HepG2 (cell line): ENCODE measurements around the gene TMC2. TPM values are rescaled to one million over a fixed set of nuclear protein-coding genes. Genes with fewer than 3 reads are reported as not detected.

ENCODE experiments used
- FOXO1 ChIP-seq: sonication (generic); formaldehyde crosslinking; IDR thresholded peaks from 2 replicates; pipeline ENCODE4 v1.4.0; 2020; ENCODE audit warnings: missing genetic modification reagents
- HMG20B ChIP-seq: conservative IDR thresholded peaks from 2 replicates; pipeline ENCODE4 v1.6.1; 2016; ENCODE audit warnings: missing genetic modification reagents, missing compliant biosample characterization
- MTA3 ChIP-seq: sonication (generic); formaldehyde crosslinking; IDR thresholded peaks from 2 replicates; pipeline ENCODE4 v1.4.0; 2020; ENCODE audit warnings: missing genetic modification reagents
- MYNN ChIP-seq: sonication (generic); formaldehyde crosslinking; IDR thresholded peaks from 2 replicates; pipeline ENCODE4 v1.4.0; 2020; ENCODE audit warnings: mild to moderate bottlenecking, low read depth, missing genetic modification reagents
- PRPF4 ChIP-seq: fragments of 200-400 bp; formaldehyde crosslinking; IDR thresholded peaks from 2 replicates; pipeline ENCODE4 v1.6.1; 2016; ENCODE audit warnings: low read length, low read depth; ENCODE audit not compliant: poor library complexity, severe bottlenecking
- ZBTB40 ChIP-seq, 2 experiments: fragments of 450-650 bp in 1 of 2; sonication (generic) in 1 of 2; formaldehyde crosslinking in 1 of 2; IDR thresholded peaks; 2 replicates each; pipeline versions ENCODE4 v1.6.1 to v1.8.0; 2016 to 2022; ENCODE audit warnings: antibody characterized with exemption in 1 of 2, mild to moderate bottlenecking in 1 of 2, missing genetic modification reagents in 1 of 2
- ZNF124 ChIP-seq: sonication (generic); formaldehyde crosslinking; IDR thresholded peaks from 2 replicates; pipeline ENCODE4 v1.4.0; 2020; ENCODE audit warnings: missing genetic modification reagents
- ZNF431 ChIP-seq: sonication (generic); formaldehyde crosslinking; IDR thresholded peaks from 2 replicates; pipeline ENCODE4 v1.9.0; 2022; ENCODE audit warnings: missing genetic modification reagents, low read depth, mild to moderate bottlenecking, borderline replicate concordance
- ZNF556 ChIP-seq: sonication (generic); formaldehyde crosslinking; IDR thresholded peaks from 2 replicates; pipeline ENCODE4 v1.4.0; 2020; ENCODE audit warnings: mild to moderate bottlenecking, missing genetic modification reagents, borderline replicate concordance
- ZNF567 ChIP-seq: sonication (generic); formaldehyde crosslinking; IDR thresholded peaks from 2 replicates; pipeline ENCODE4 v1.8.1; 2023; ENCODE audit warnings: mild to moderate bottlenecking, missing genetic modification reagents, borderline replicate concordance
- ZNF619 ChIP-seq: sonication (generic); formaldehyde crosslinking; IDR thresholded peaks from 2 replicates; pipeline ENCODE4 v1.4.0; 2020; ENCODE audit warnings: mild to moderate bottlenecking, missing genetic modification reagents
- polyA plus RNA-seq, 8 experiments: library from polyadenylated mRNA; depleted of rRNA in 3 of 8; stranded (reverse) in 7 of 8; unstranded in 1 of 8; fragments of >200 nt; fragmentation: Illumina TruSeq in 4 of 8; extraction: Trizol in 4 of 8; gene quantifications; 2 replicates each; pipeline versions ENCODE4 v1.2.1 to v1.2.3, GENCODE V29; 2011 to 2016; ENCODE audit warnings: low read depth in 4 of 8, missing spikeins in 1 of 8, mixed read lengths in 1 of 8; ENCODE audit not compliant: insufficient read depth in 1 of 8
- total RNA-seq, 5 experiments: library from RNA; depleted of rRNA; stranded (reverse); fragments of >200 nt; fragmentation: Illumina TruSeq; extraction: Trizol; gene quantifications; 2 replicates each; pipeline ENCODE4 v1.2.3, GENCODE V29; 2016; ENCODE audit warnings: low read depth in 1 of 5
- TF ChIP-seq, protein P1 (sequence below): IDR thresholded peaks from 2 replicates; pipeline ENCODE4 v1.6.1; 2016; ENCODE audit warnings: low read depth, missing genetic modification reagents, missing compliant biosample characterization

TMC2 gene
- total and polyA plus RNA-seq, 2 of the 13 experiments (the other 11 are each of a cell fraction or from before 2014, with no cell fraction given), result not detected

DNA sequence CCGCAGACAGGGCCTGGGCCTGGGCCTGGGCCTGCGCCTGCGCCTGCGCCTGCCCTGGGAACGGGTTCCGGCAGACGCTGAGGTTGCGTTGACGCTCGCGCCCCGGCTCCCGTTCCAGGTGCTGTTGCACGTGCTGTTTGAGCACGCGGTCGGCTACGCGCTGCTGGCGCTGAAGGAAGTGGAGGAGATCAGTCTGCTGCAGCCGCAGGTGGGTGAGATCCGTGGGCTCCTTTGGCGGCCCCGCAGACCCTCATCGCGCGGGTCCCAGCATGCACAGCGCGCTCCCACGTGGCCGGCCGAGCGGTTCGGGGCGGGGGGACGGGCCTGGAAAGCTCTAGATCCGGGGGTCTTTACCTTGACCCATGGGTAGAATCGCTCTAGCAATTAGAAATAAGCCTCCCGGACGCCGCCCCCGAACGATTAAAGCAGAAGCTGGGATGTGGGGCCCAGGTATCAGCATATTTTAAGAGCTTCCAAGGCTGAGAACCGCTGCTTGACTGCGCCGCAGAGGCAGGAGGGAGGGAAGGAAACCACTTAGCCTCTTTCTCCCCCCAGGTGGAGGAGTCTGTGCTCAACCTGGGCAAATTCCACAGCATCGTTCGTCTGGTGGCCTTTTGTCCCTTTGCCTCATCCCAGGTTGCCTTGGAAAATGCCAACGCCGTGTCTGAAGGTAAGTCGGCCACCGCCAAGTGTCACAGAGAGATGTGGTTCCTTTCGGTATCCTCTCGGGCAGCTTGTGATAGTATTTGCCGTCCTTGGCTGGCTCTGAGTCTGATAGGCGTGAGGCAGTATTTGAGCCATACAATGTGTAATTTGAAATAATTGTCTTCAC lies 116.6 kb downstream of the TMC2 start (continued):
- no peak for TF ChIP-seq ZBTB40 (IDR thresholded peaks at IDR 0.05)
- TF ChIP-seq ZBTB40 (CRISPR knock-in tag; IDR thresholded peaks at IDR 0.05), result peak; percentile 60; the same call in 1 of the 2 replicates
- TF ChIP-seq ZNF556 (CRISPR knock-in tag), result peak; percentile 98
- TF ChIP-seq MTA3, result no peak
- no peak; the same call in 1 of the 2 replicates for TF ChIP-seq ZNF124
- TF ChIP-seq ZNF431 (CRISPR knock-in tag), result no peak; the same call in 1 of the 2 replicates
- peak; percentile 85; the same call in 1 of the 2 replicates for TF ChIP-seq ZNF567 (CRISPR knock-in tag)
- no peak; the same call in 1 of the 2 replicates for TF ChIP-seq MYNN (CRISPR knock-in tag)
- TF ChIP-seq HMG20B, result 0 out of 2 replicates have a peak, but pooled peaks have one; percentile 30
- no peak for TF ChIP-seq PRPF4
- TF ChIP-seq ZNF619, result peak; percentile 95
- TF ChIP-seq, protein P1, sequence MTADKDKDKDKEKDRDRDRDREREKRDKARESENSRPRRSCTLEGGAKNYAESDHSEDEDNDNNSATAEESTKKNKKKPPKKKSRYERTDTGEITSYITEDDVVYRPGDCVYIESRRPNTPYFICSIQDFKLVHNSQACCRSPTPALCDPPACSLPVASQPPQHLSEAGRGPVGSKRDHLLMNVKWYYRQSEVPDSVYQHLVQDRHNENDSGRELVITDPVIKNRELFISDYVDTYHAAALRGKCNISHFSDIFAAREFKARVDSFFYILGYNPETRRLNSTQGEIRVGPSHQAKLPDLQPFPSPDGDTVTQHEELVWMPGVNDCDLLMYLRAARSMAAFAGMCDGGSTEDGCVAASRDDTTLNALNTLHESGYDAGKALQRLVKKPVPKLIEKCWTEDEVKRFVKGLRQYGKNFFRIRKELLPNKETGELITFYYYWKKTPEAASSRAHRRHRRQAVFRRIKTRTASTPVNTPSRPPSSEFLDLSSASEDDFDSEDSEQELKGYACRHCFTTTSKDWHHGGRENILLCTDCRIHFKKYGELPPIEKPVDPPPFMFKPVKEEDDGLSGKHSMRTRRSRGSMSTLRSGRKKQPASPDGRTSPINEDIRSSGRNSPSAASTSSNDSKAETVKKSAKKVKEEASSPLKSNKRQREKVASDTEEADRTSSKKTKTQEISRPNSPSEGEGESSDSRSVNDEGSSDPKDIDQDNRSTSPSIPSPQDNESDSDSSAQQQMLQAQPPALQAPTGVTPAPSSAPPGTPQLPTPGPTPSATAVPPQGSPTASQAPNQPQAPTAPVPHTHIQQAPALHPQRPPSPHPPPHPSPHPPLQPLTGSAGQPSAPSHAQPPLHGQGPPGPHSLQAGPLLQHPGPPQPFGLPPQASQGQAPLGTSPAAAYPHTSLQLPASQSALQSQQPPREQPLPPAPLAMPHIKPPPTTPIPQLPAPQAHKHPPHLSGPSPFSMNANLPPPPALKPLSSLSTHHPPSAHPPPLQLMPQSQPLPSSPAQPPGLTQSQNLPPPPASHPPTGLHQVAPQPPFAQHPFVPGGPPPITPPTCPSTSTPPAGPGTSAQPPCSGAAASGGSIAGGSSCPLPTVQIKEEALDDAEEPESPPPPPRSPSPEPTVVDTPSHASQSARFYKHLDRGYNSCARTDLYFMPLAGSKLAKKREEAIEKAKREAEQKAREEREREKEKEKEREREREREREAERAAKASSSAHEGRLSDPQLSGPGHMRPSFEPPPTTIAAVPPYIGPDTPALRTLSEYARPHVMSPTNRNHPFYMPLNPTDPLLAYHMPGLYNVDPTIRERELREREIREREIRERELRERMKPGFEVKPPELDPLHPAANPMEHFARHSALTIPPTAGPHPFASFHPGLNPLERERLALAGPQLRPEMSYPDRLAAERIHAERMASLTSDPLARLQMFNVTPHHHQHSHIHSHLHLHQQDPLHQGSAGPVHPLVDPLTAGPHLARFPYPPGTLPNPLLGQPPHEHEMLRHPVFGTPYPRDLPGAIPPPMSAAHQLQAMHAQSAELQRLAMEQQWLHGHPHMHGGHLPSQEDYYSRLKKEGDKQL (CRISPR knock-in tag), result no peak
- TF ChIP-seq FOXO1 (CRISPR knock-in tag), result peak; percentile 40; the same call in 1 of the 2 replicates
